A673 (cell line): ENCODE data around the gene PIWIL4. TPM values are rescaled to one million over a fixed set of nuclear protein-coding genes. Genes with fewer than 3 reads are reported as not detected.

Source experiments
- BruUV-seq: library from RNA; stranded (reverse); fragments of 400-500 nt; replicated peaks from 2 replicates; lab custom pipeline; 2021; lab: Mats Ljungman, UMichigan
- CTCF ChIA-PET: fragments of 300-600 bp; sonication (Branson Sonifier 250); formaldehyde crosslinking; loops from one replicate; lab custom pipeline; 2022; ENCODE audit warnings: antibody characterized with exemption; lab: Charles Lee
- POLR2A ChIA-PET: fragments of 300-600 bp; sonication (Branson Sonifier 250); formaldehyde crosslinking; loops from one replicate; lab custom pipeline; 2022; ENCODE audit warnings: antibody characterized with exemption; ENCODE audit not compliant: low non-redundant PET; lab: Charles Lee
- DNase-seq: peaks from one replicate; pipeline ENCODE4 v3.0.0-alpha.2; 2015; ENCODE audit warnings: low spot score
- H3K27ac ChIP-seq: fragments of 200-600 bp; sonication (generic); 2 replicates; pipeline ENCODE4 v1.5.1; 2016; ENCODE audit warnings: mixed run types, low read depth, mild to moderate bottlenecking, mixed read lengths, antibody characterized with exemption, low read length; ENCODE audit not compliant: poor library complexity, severe bottlenecking
- H3K27me3 ChIP-seq: fragments of 200-600 bp; sonication (generic); replicated peaks from 2 replicates; pipeline ENCODE4 v1.6.1; 2017; ENCODE audit warnings: mixed run types, low read depth, mild to moderate bottlenecking, mixed read lengths, antibody characterized with exemption, low read length; ENCODE audit not compliant: insufficient read depth, poor library complexity
- H3K36me3 ChIP-seq: fragments of 200-600 bp; sonication (generic); 2 replicates; pipeline ENCODE4 v1.6.1; 2016; ENCODE audit warnings: mixed run types, mild to moderate bottlenecking, mixed read lengths, antibody characterized with exemption, low read length; ENCODE audit not compliant: insufficient read depth, poor library complexity, severe bottlenecking
- H3K4me1 ChIP-seq: fragments of 200-600 bp; sonication (generic); 2 replicates; pipeline ENCODE4 v1.6.1; 2017; ENCODE audit warnings: mixed run types, mild to moderate bottlenecking, mixed read lengths, antibody characterized with exemption, low read length; ENCODE audit not compliant: insufficient read depth, poor library complexity, severe bottlenecking
- H3K4me3 ChIP-seq: fragments of 200-600 bp; sonication (generic); 2 replicates; pipeline ENCODE4 v1.5.1; 2016; ENCODE audit warnings: low read depth, mixed run types, mild to moderate bottlenecking, mixed read lengths, low read length; ENCODE audit not compliant: poor library complexity, severe bottlenecking
- H3K9me3 ChIP-seq: fragments of 200-600 bp; sonication (generic); 2 replicates; pipeline ENCODE4 v1.6.1; 2016; ENCODE audit warnings: mixed run types, low read depth, mild to moderate bottlenecking, mixed read lengths, antibody characterized with exemption, low read length; ENCODE audit not compliant: poor library complexity, severe bottlenecking
- EZH2 ChIP-seq: fragments of 200-600 bp; sonication (generic); IDR thresholded peaks from 2 replicates; pipeline ENCODE4 v1.6.1; 2017; ENCODE audit warnings: borderline replicate concordance, low read depth, mild to moderate bottlenecking, mixed read lengths, antibody characterized with exemption, low read length; ENCODE audit not compliant: poor library complexity, severe bottlenecking
- intact Hi-C: fragments of 100-400 bp; cut with micrococcal nuclease; formaldehyde crosslinking; loops from one replicate; pipeline ENCODE4 v1.10.0; 2022; ENCODE audit not compliant: unreplicated experiment
- total RNA-seq: library from RNA; stranded (reverse); gene quantifications from 2 replicates; pipeline ENCODE4 v1.2.3, GENCODE V29; 2021
- TF ChIP-seq, protein P1 (sequence below): fragments of 300-800, 200-600 bp; sonication (generic); conservative IDR thresholded peaks from 2 replicates; pipeline ENCODE4 v1.5.1; 2017; ENCODE audit warnings: low read depth, mild to moderate bottlenecking, antibody characterized with exemption, low read length, moderate library complexity, mixed read lengths

PIWIL4 gene
- total RNA-seq, 1 experiment from 2014 or later: 1.6 TPM

GRCh38 chr11:94595076-94595475 is 27.9 kb downstream of the PIWIL4 start:
- Histone ChIP-seq H3K9me3 (no peaks in the 10 kb centered on the region), H3K4me3 (no peak overlapping the region), H3K4me1 (no peaks in the 10 kb centered on the region), H3K27ac (no peak overlapping the region), H3K27me3 (no peaks in the 10 kb centered on the region), H3K36me3 (no peaks in the 10 kb centered on the region)
- POLR2A ChIA-PET: no interaction called here
- CTCF ChIA-PET: no interaction called here
- no peak for DNase-seq
- TF ChIP-seq, protein P1, sequence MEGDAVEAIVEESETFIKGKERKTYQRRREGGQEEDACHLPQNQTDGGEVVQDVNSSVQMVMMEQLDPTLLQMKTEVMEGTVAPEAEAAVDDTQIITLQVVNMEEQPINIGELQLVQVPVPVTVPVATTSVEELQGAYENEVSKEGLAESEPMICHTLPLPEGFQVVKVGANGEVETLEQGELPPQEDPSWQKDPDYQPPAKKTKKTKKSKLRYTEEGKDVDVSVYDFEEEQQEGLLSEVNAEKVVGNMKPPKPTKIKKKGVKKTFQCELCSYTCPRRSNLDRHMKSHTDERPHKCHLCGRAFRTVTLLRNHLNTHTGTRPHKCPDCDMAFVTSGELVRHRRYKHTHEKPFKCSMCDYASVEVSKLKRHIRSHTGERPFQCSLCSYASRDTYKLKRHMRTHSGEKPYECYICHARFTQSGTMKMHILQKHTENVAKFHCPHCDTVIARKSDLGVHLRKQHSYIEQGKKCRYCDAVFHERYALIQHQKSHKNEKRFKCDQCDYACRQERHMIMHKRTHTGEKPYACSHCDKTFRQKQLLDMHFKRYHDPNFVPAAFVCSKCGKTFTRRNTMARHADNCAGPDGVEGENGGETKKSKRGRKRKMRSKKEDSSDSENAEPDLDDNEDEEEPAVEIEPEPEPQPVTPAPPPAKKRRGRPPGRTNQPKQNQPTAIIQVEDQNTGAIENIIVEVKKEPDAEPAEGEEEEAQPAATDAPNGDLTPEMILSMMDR: no peak
- TF ChIP-seq EZH2: no peak
- intact Hi-C loops: no loop called here
- BruUV-seq: no TSS peak

DNA sequence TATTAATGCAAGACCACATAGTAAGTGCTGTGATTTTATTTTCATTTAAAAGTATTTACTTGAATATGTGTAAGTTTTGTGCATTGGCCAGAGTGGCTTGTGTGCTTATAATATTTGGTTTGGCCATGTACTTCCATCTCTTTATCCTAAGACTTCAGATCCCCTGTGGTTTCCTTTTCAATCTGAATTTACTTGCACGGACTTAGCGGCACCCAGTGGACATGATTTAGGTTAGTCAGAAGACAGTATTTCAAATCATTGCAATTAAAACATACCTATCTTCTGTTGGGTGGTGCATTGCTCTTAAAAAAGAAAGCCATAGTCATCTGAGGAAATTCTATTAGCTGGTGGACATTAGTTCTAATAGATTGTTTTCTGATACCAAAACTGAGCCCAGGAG is 30.7 kb downstream of the PIWIL4 start:
- POLR2A ChIA-PET: no interaction called here

DNA sequence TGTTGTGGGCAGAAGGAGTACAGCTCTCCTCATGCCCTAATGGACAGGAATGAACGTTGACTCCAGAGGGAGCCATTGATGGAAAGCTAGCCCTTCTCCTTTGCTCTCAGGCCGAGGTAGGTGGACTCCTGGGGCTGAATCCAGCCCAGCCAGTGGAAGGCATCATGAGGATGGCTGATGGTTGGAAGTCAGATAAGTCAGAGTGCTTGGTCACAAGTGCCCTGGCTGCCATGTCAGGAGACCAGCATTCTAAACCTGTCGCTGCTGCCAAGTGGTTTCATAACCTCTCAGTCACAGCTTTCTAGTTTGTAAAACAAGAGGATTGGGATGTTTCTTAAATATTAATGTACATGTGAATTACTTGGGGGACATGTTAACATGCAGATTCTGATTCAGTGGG is 32.3 kb downstream of the PIWIL4 start:
- Histone ChIP-seq H3K36me3 (no peaks in the 10 kb centered on the region), H3K4me1 (peaks cover 7% of the 10 kb centered on the region), H3K27ac (no peak overlapping the region), H3K4me3 (no peak overlapping the region), H3K9me3 (no peaks in the 10 kb centered on the region), H3K27me3 (no peaks in the 10 kb centered on the region)
- no peak for TF ChIP-seq EZH2
- TF ChIP-seq, protein P1: no peak
- no TSS peak for BruUV-seq
- POLR2A ChIA-PET: interaction anchor here (0.6 kb wide), 1 partner anchor 66 kb away, joined by 3 read pairs; no protein-coding TSS in a partner anchor
- intact Hi-C loops: no loop called here
- no peak for DNase-seq
- CTCF ChIA-PET: no interaction called here

More for the DNA sequence above, 30.7 kb downstream of the PIWIL4 start:
- no peaks in the 10 kb centered on the region for H3K27me3 ChIP-seq
- no peak overlapping the region for H3K4me3 ChIP-seq
- TF ChIP-seq, protein P1: peak; percentile 35; the same call in 1 of the 2 replicates
- no peak for TF ChIP-seq EZH2
- peak; percentile 47 for DNase-seq
- H3K27ac ChIP-seq: no peak overlapping the region
- intact Hi-C loops: loop anchor here (2.0 kb wide), 1 partner anchor 77 kb away; no protein-coding TSS in a partner anchor
- BruUV-seq: no TSS peak
- H3K4me1 ChIP-seq: peaks cover 6% of the 10 kb centered on the region
- no peaks in the 10 kb centered on the region for H3K9me3 ChIP-seq
- CTCF ChIA-PET: no interaction called here
- no peaks in the 10 kb centered on the region for H3K36me3 ChIP-seq
